ENCODE results near the gene ASB18.
A peak's percentile ranks its signal among the peaks of the same experiment; 100 is the strongest.

The ASB18 gene

DNA sequence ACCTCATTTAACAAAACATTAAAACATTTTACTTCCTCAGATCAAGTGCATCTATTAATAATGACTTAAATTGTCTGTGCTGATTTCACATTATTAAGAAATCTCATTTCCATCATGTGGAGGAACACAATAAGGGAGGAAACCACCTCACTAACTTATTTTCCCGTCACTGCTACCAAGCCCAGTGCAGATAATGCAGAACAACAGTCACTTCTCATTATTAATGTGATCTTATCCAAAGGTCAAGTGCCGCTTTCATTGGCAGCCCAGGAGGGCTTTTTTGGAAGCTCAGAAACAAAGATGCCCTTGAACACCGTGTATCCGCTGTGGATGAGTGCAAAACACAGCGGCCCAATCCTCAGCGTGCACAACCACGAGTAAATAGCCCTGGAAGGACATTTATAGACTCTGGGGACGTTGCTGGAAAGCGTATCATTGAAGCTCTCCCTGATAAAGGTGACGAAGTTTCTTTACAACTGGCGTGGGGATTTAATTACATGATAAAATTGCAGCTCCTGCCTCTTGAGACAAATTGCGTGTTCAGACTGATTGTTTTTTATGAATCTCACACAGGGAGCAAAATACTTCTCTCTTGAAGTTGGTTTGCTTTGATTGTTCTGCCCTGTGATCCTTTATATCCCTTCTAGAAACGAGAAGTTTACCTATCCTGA, 13.2 kb downstream of the ASB18 start:
- TF ChIP-seq ZBTB7A (IDR thresholded peaks at IDR 0.05; ENCODE audit: low read depth): no peak

GRCh38 chr2:236250286-236250685, 13.9 kb downstream of the ASB18 start:
- TF ChIP-seq, protein P1, sequence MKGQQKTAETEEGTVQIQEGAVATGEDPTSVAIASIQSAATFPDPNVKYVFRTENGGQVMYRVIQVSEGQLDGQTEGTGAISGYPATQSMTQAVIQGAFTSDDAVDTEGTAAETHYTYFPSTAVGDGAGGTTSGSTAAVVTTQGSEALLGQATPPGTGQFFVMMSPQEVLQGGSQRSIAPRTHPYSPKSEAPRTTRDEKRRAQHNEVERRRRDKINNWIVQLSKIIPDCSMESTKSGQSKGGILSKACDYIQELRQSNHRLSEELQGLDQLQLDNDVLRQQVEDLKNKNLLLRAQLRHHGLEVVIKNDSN (IDR thresholded peaks at IDR 0.05): no peak
- TF ChIP-seq RAD21 (IDR thresholded peaks at IDR 0.05; ENCODE audit: low read depth) (no peak), CEBPB (IDR thresholded peaks at IDR 0.05) (0 out of 2 replicates have a peak, but pooled peaks have one; percentile 48), TEAD4 (IDR thresholded peaks at IDR 0.05) (peak; percentile 82), MAX (IDR thresholded peaks at IDR 0.05) (0 out of 2 replicates have a peak, but pooled peaks have one; percentile 24), EP300 (IDR thresholded peaks at IDR 0.05; ENCODE audit: borderline replicate concordance) (0 out of 2 replicates have a peak, but pooled peaks have one; percentile 31)

- TF ChIP-seq ZBTB7A (IDR thresholded peaks at IDR 0.05; ENCODE audit: low read depth): no peak
- no peak for TF ChIP-seq MAX (IDR thresholded peaks at IDR 0.05)
- no peak for TF ChIP-seq REST (IDR thresholded peaks at IDR 0.05; ENCODE audit: low read depth)
- TF ChIP-seq, protein P1 (IDR thresholded peaks at IDR 0.05): no peak
- no peak for TF ChIP-seq NFIC (IDR thresholded peaks at IDR 0.05)
- TF ChIP-seq EGR1 (IDR thresholded peaks at IDR 0.05): no peak
- TF ChIP-seq TCF12 (IDR thresholded peaks at IDR 0.05; ENCODE audit: low read depth): no peak
- no peak for TF ChIP-seq EP300 (IDR thresholded peaks at IDR 0.05; ENCODE audit: borderline replicate concordance)
- TF ChIP-seq CEBPB (IDR thresholded peaks at IDR 0.05): no peak
- no peak for TF ChIP-seq TAF1 (IDR thresholded peaks at IDR 0.05; ENCODE audit: low read depth)
- TF ChIP-seq RAD21 (IDR thresholded peaks at IDR 0.05; ENCODE audit: low read depth): no peak
- no peak for TF ChIP-seq TEAD4 (IDR thresholded peaks at IDR 0.05)
- TF ChIP-seq YY1 (IDR thresholded peaks at IDR 0.05; ENCODE audit: low read depth): no peak
- no peak for TF ChIP-seq CREB1 (IDR thresholded peaks at IDR 0.05; ENCODE audit: low read depth)
- no peak for TF ChIP-seq FOXM1 (IDR thresholded peaks at IDR 0.05; ENCODE audit: borderline replicate concordance, low read depth)
Observed at GRCh38 chr2:236249066-236249465, 15.1 kb downstream of the ASB18 start.

DNA sequence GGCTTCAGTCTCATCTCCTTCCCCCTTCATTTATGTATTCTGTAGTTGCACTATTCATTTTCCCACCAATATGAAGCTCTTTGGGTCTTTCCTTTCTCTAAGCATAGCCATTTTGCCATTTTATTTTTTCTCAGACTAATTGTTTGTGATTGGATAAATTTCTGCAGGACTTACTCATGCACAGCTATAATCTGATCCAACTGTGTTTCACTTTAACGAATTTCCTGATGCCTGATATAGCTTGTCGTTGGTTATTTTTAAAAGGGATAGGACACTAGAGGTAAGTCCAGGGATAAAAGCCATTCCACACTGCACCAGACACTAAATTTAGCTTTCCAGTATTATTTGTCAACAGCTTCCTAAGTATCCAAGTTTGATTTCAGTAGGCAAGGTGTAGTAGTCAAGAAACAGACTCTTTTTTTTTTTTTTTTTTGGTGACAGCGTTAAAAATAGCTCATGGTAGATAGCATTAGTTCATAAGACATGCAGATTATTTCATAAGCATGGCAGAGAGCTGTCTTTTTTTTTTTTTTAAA, 17.4 kb downstream of the ASB18 start:
- TF ChIP-seq, protein P1 (IDR thresholded peaks at IDR 0.05): no peak
- TF ChIP-seq ZBTB7A (IDR thresholded peaks at IDR 0.05; ENCODE audit: low read depth) (no peak), RAD21 (IDR thresholded peaks at IDR 0.05; ENCODE audit: low read depth) (no peak), MAX (IDR thresholded peaks at IDR 0.05) (no peak), EGR1 (IDR thresholded peaks at IDR 0.05) (no peak), CEBPB (IDR thresholded peaks at IDR 0.05) (no peak), REST (IDR thresholded peaks at IDR 0.05; ENCODE audit: low read depth) (no peak)

- TF ChIP-seq REST (IDR thresholded peaks at IDR 0.05; ENCODE audit: low read depth): no peak
Observed at GRCh38 chr2:236244256-236244655, 19.9 kb downstream of the ASB18 start.

Data from Ishikawa (cell line).